Loucy (cell line): Measurements from ENCODE around the gene CERK.
"Not testable (repeated sequence)": the region's sequence is repeated elsewhere in the genome, so short reads cannot be mapped to it uniquely, and the experiment has no call there.

Experiments used
- H2AFZ ChIP-seq: fragments of 200-600 bp; sonication (generic); 2 replicates; pipeline ENCODE4 v1.6.0; 2016; ENCODE audit warnings: antibody characterized with exemption, mild to moderate bottlenecking, low read length, moderate library complexity
- H3F3A ChIP-seq: fragments of 200-600 bp; 2 replicates; pipeline ENCODE4 v1.6.0; 2016; ENCODE audit warnings: antibody characterized with exemption, low read depth, mild to moderate bottlenecking
- H3K27me3 ChIP-seq: fragments of 200-600 bp; sonication (generic); 2 replicates; pipeline ENCODE4 v1.6.1; 2014; ENCODE audit warnings: low read length, mild to moderate bottlenecking; ENCODE audit not compliant: insufficient read depth, poor library complexity, severe bottlenecking
- H3K36me3 ChIP-seq: fragments of 200-600 bp; sonication (generic); 2 replicates; pipeline ENCODE4 v1.6.1; 2016; ENCODE audit warnings: low read length; ENCODE audit not compliant: insufficient read depth
- H3K4me1 ChIP-seq: fragments of 200-600 bp; sonication (generic); 2 replicates; pipeline ENCODE4 v1.5.1; 2014; ENCODE audit warnings: low read length, mild to moderate bottlenecking; ENCODE audit not compliant: insufficient read depth, poor library complexity, severe bottlenecking
- H3K4me2 ChIP-seq: fragments of 200-600 bp; sonication (generic); 2 replicates; pipeline ENCODE4 v1.6.0; 2014; ENCODE audit warnings: antibody characterized with exemption, low read length, low read depth, mild to moderate bottlenecking; ENCODE audit not compliant: poor library complexity, severe bottlenecking
- H3K4me3 ChIP-seq: fragments of 200-600 bp; sonication (generic); 2 replicates; pipeline ENCODE4 v1.5.1; 2014; ENCODE audit warnings: low read length, mild to moderate bottlenecking, mixed read lengths; ENCODE audit not compliant: poor library complexity, severe bottlenecking
- H3K79me2 ChIP-seq: fragments of 200-600 bp; sonication (generic); 2 replicates; pipeline ENCODE4 v1.6.1; 2014; ENCODE audit warnings: low read length; ENCODE audit not compliant: insufficient read depth
- H3K9ac ChIP-seq: fragments of 200-600 bp; sonication (generic); 2 replicates; pipeline ENCODE4 v1.6.0; 2014; ENCODE audit warnings: mild to moderate bottlenecking, low read depth, low read length, moderate library complexity; ENCODE audit not compliant: poor library complexity, severe bottlenecking
- H3K9me2 ChIP-seq: fragments of 200-600 bp; sonication (generic); replicated peaks from 2 replicates; pipeline ENCODE4 v1.6.1; 2016; ENCODE audit warnings: low read depth, low read length, mixed read lengths
- H3K9me3 ChIP-seq: fragments of 200-600 bp; sonication (generic); 2 replicates; pipeline ENCODE4 v1.6.1; 2014; ENCODE audit warnings: mild to moderate bottlenecking, antibody characterized with exemption, low read length, low read depth; ENCODE audit not compliant: insufficient read depth
- H4K20me1 ChIP-seq: fragments of 200-600 bp; sonication (generic); 2 replicates; pipeline ENCODE4 v1.6.0; 2014; ENCODE audit warnings: antibody characterized with exemption, low read length, mild to moderate bottlenecking; ENCODE audit not compliant: insufficient read depth, poor library complexity, severe bottlenecking
- CTCF ChIP-seq: fragments of 200-600 bp; sonication (generic); conservative IDR thresholded peaks from 2 replicates; pipeline ENCODE4 v1.5.1; 2014; ENCODE audit warnings: mild to moderate bottlenecking, antibody characterized with exemption, low read length
- EZH2phosphoT487 ChIP-seq: fragments of 200-600 bp; IDR thresholded peaks from 2 replicates; pipeline ENCODE4 v1.6.1; 2018; ENCODE audit warnings: antibody characterized with exemption, mild to moderate bottlenecking, moderate library complexity, borderline replicate concordance

Gene CERK

DNA sequence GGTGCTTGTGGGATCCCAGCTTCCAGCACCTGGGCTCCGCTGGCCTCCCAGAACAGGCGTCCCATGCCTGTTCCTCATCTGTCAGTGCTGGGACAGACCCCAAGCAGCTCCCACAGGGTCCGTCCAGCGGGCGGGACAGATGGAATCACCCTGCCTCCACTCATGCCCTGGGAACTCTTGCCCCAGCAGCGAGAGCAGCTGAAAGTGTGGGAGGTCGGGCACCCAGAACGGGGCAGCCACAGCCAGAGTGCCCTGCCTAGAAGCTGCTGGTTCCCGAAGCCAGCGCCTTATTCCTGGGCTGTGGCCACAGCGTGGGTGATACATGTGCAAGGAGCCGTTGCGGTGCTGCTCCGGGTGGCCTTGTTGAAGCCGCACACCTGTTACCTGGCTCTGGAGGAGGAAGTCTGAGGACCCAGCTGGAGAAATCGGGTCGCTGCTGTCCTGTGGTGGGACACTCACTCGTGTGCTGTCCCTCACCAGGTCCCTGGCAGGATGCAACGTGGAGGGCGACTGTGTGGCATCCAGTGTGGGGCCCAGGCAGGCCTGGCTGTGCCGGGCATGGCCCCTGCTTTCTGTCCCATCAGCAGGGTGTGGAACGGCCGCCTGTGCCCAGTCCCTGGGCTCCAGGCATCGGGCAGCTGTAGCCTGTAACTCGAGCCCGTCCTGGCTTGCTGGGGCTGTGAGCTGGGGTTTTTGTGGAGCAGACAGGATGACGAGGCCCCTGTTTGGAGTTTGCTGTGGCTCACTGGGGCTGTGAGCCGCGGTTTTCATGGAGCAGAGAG, 101.6 kb downstream of the CERK start:
- Histone ChIP-seq H3K4me1 (no peaks in the 10 kb centered on the region), H3K36me3 (peaks cover 4% of the 10 kb centered on the region; the same call in 1 of the 2 replicates), H3F3A (no peaks in the 10 kb centered on the region), H3K4me3 (no peak overlapping the region), H3K9me3 (no peaks in the 10 kb centered on the region), H2AFZ (no peak overlapping the region), H3K9ac (no peak overlapping the region), H4K20me1 (no peaks in the 10 kb centered on the region), H3K79me2 (no peaks in the 10 kb centered on the region), H3K27me3 (no peaks in the 10 kb centered on the region), H3K9me2 (no peaks in the 10 kb centered on the region), H3K4me2 (no peak overlapping the region)
- no peak for TF ChIP-seq CTCF
- TF ChIP-seq EZH2phosphoT487, result no peak

DNA sequence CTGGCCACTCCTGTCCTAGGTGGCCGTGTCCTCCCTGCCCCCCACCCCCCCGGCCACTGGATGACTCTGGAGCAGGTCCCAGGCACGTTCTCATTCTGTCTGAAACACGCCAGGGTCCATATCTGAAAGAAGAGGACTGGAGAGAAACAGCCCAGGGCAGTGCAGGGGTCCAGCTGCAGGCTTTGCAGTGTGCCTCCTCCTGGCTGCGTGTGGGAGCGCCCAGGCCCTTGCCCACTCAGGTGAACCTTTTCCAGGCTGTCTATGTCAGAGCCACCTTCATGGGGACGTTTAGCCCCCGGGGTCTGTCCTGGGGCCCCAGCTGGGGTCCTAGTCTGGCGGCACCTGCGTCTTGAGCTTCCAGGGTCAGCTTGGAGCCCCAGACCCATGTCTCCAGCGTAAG, 102.3 kb downstream of the CERK start:
- no peak overlapping the region for H3K4me2 ChIP-seq
- H2AFZ ChIP-seq, result no peak overlapping the region
- H3F3A ChIP-seq, result no peaks in the 10 kb centered on the region
- H3K27me3 ChIP-seq, result no peaks in the 10 kb centered on the region
- no peaks in the 10 kb centered on the region for H3K79me2 ChIP-seq
- no peaks in the 10 kb centered on the region for H3K9me2 ChIP-seq
- no peak overlapping the region for H3K9ac ChIP-seq
- H3K36me3 ChIP-seq, result peaks cover 4% of the 10 kb centered on the region; the same call in 1 of the 2 replicates
- H3K9me3 ChIP-seq, result no peaks in the 10 kb centered on the region
- H3K4me3 ChIP-seq, result no peak overlapping the region
- H4K20me1 ChIP-seq, result no peaks in the 10 kb centered on the region
- TF ChIP-seq CTCF (peak; percentile 30; the same call in 1 of the 2 replicates), EZH2phosphoT487 (no peak)
- no peaks in the 10 kb centered on the region for H3K4me1 ChIP-seq

- H3K36me3 ChIP-seq, H3K9me3 ChIP-seq, H3K9me2 ChIP-seq, H3F3A ChIP-seq, H3K4me2 ChIP-seq, H2AFZ ChIP-seq, H3K27me3 ChIP-seq, H4K20me1 ChIP-seq, H3K79me2 ChIP-seq, H3K9ac ChIP-seq, H3K4me1 ChIP-seq, H3K4me3 ChIP-seq: not testable (repeated sequence)
Observed at GRCh38 chr22:46634973-46635685, 102.9 kb downstream of the CERK start.
